HepG2 (cell line): Measurements from ENCODE around the gene CACHD1. TPM values are rescaled to one million over a fixed set of nuclear protein-coding genes. Genes with fewer than 3 reads are reported as not detected.

Experiments used
- ATAC-seq: fragments of 200-7000 bp; cut with Tn5 transposase; 3 replicates; pipeline ENCODE4 v1.9.1; 2020; ENCODE audit warnings: mild to moderate bottlenecking, moderate library complexity
- BruUV-seq: library from RNA; stranded (reverse); fragments of 400-500 nt; replicated peaks from 2 replicates; lab custom pipeline; 2021; lab: Mats Ljungman, UMichigan
- CTCF ChIA-PET: fragments of 300-600 bp; formaldehyde crosslinking; extraction: SDS; loops from one replicate; lab custom pipeline; 2021; ENCODE audit warnings: low total read pairs, inconsistent platforms, low intra/inter-chr PET ratio; lab: Yijun Ruan, JAX
- POLR2A ChIA-PET: fragments of 350-600 bp; sonication (Branson Sonifier 250); formaldehyde crosslinking; loops from one replicate; lab custom pipeline; 2020; ENCODE audit warnings: antibody characterized with exemption, inconsistent platforms; lab: Yijun Ruan, JAX
- DNase-seq: peaks from one replicate; pipeline ENCODE4 v3.0.0-alpha.2; 2015; ENCODE audit warnings: low spot score
- FAIRE-seq: peaks from 3 replicates; lab custom pipeline; 2011; peaks lifted over from hg19 to GRCh38; lab: Jason Lieb, UNC
- H2AFZ ChIP-seq: one replicate; pipeline ENCODE4 v1.6.1; 2011; ENCODE audit warnings: low read length, inconsistent platforms
- H3K27ac ChIP-seq: fragments of 300-600 bp; 3 replicates; pipeline ENCODE4 v1.8.0; 2011; ENCODE audit warnings: mixed run types, mild to moderate bottlenecking, mixed read lengths, low read length, inconsistent platforms; ENCODE audit not compliant: insufficient read depth; ENCODE audit errors: extremely low read length
- H3K27me3 ChIP-seq, 2 experiments: fragments of 200-600 bp in 1 of 2; 2 replicates in 1 of 2; 3 replicates in 1 of 2; pipeline versions ENCODE4 v1.6.0 to v1.8.0; 2011; ENCODE audit warnings: low read length in 2 of 2, mild to moderate bottlenecking in 2 of 2, moderate library complexity in 2 of 2, inconsistent platforms in 1 of 2; ENCODE audit not compliant: insufficient read depth in 2 of 2, control insufficient read depth in 1 of 2
- H3K36me3 ChIP-seq, 2 experiments: fragments of 200-600 bp in 1 of 2; replicated peaks in 1 of 2; 2 replicates in 1 of 2; 3 replicates in 1 of 2; pipeline versions ENCODE4 v1.5.1 to v1.8.0; 2011; ENCODE audit warnings: low read length in 2 of 2, inconsistent platforms in 1 of 2; ENCODE audit not compliant: insufficient read depth in 2 of 2, control insufficient read depth in 1 of 2
- H3K4me1 ChIP-seq: 2 replicates; pipeline ENCODE4 v1.5.1; 2012; ENCODE audit warnings: low read length, inconsistent platforms; ENCODE audit not compliant: insufficient read depth
- H3K4me2 ChIP-seq: 2 replicates; pipeline ENCODE4 v1.6.0; 2011; ENCODE audit warnings: low read depth, low read length, inconsistent platforms
- H3K4me3 ChIP-seq, 3 experiments: fragments of 200-600 bp in 1 of 3; sonication (generic), shearing (Covaris generic) in 1 of 3; replicated peaks in 1 of 3; 2 replicates each; pipeline ENCODE4 v1.5.1; 2011 to 2016; ENCODE audit warnings: low read length in 3 of 3, inconsistent platforms in 2 of 3, low read depth in 2 of 3, mild to moderate bottlenecking in 2 of 3, control low read depth in 1 of 3, mixed read lengths in 1 of 3; ENCODE audit not compliant: insufficient read depth in 1 of 3
- H3K79me2 ChIP-seq: one replicate; pipeline ENCODE4 v1.6.1; 2011; ENCODE audit warnings: low read length, inconsistent platforms; ENCODE audit not compliant: insufficient read depth
- H3K9ac ChIP-seq: 2 replicates; pipeline ENCODE4 v1.6.0; 2011; ENCODE audit warnings: mild to moderate bottlenecking, low read depth, low read length, inconsistent platforms; ENCODE audit not compliant: insufficient read depth
- H3K9me3 ChIP-seq: 2 replicates; pipeline ENCODE4 v1.5.1; 2012; ENCODE audit warnings: mild to moderate bottlenecking, low read length
- H4K20me1 ChIP-seq: 2 replicates; pipeline ENCODE4 v1.6.0; 2011; ENCODE audit warnings: inconsistent platforms, mild to moderate bottlenecking, low read length, moderate library complexity; ENCODE audit not compliant: insufficient read depth
- CREM ChIP-seq, 2 experiments: sonication (generic) in 1 of 2; formaldehyde crosslinking in 1 of 2; IDR thresholded peaks; 2 replicates each; pipeline versions ENCODE4 v1.4.0 to v1.6.1; 2016 to 2020; ENCODE audit warnings: antibody characterized with exemption in 1 of 2, mild to moderate bottlenecking in 1 of 2, missing genetic modification reagents in 1 of 2
- EZH2 ChIP-seq: conservative IDR thresholded peaks from 2 replicates; pipeline ENCODE4 v1.6.1; 2012; ENCODE audit warnings: mild to moderate bottlenecking, low read depth, low read length, moderate library complexity
- FIP1L1 ChIP-seq: fragments of 200-400 bp; formaldehyde crosslinking; IDR thresholded peaks from 2 replicates; pipeline ENCODE4 v1.6.1; 2018; ENCODE audit warnings: low read depth, mild to moderate bottlenecking, low read length, moderate library complexity, borderline replicate concordance; ENCODE audit not compliant: insufficient read depth
- FOXK1 ChIP-seq: sonication (generic); formaldehyde crosslinking; IDR thresholded peaks from 2 replicates; pipeline ENCODE4 v1.4.0; 2020; ENCODE audit warnings: low read depth, missing genetic modification reagents, borderline replicate concordance
- SYNCRIP ChIP-seq: fragments of 200-400 bp; formaldehyde crosslinking; IDR thresholded peaks from 2 replicates; pipeline ENCODE4 v1.6.1; 2018; ENCODE audit warnings: mild to moderate bottlenecking, low read depth, low read length; ENCODE audit not compliant: insufficient read depth
- ZFP36L1 ChIP-seq: sonication (generic); formaldehyde crosslinking; IDR thresholded peaks from 2 replicates; pipeline ENCODE4 v1.8.0; 2022; ENCODE audit warnings: mild to moderate bottlenecking, missing genetic modification reagents, moderate library complexity
- ZNF20 ChIP-seq: sonication (generic); formaldehyde crosslinking; IDR thresholded peaks from 2 replicates; pipeline ENCODE4 v1.4.0; 2020; ENCODE audit warnings: mild to moderate bottlenecking, moderate library complexity, missing genetic modification reagents
- ZNF251 ChIP-seq: sonication (generic); formaldehyde crosslinking; IDR thresholded peaks from 2 replicates; pipeline ENCODE4 v1.9.0; 2021; ENCODE audit warnings: mild to moderate bottlenecking, missing genetic modification reagents
- ZNF274 ChIP-seq: sonication (generic); formaldehyde crosslinking; IDR thresholded peaks from 2 replicates; pipeline ENCODE4 v1.5.1; 2020; ENCODE audit warnings: mild to moderate bottlenecking, missing genetic modification reagents
- ZNF749 ChIP-seq: sonication (generic); formaldehyde crosslinking; IDR thresholded peaks from 2 replicates; pipeline ENCODE4 v1.8.0; 2022; ENCODE audit warnings: mild to moderate bottlenecking, missing genetic modification reagents, moderate library complexity, borderline replicate concordance
- ZNF790 ChIP-seq: sonication (generic); formaldehyde crosslinking; IDR thresholded peaks from 2 replicates; pipeline ENCODE4 v1.8.0; 2022; ENCODE audit warnings: missing genetic modification reagents, mild to moderate bottlenecking, borderline replicate concordance
- WGBS: methylation state at CpG from one replicate; pipeline ENCODE4 v1.1.6; 2017; ENCODE audit warnings: low lambda C conversion rate; 5-methylcytosine and 5-hydroxymethylcytosine counted together
- in situ Hi-C: cut with HindIII; loops from 2 replicates; pipeline ENCODE4 v1.10.0; 2017; ENCODE audit warnings: low pct_unique_long_range_greater_than_20kb; ENCODE audit not compliant: extremely low pct_ligation_motif_present
- intact Hi-C: fragments of 100-400 bp; cut with micrococcal nuclease; formaldehyde crosslinking; loops from one replicate; pipeline ENCODE4 v1.10.0; 2022; ENCODE audit not compliant: unreplicated experiment
- polyA plus RNA-seq, 8 experiments: library from polyadenylated mRNA; depleted of rRNA in 3 of 8; stranded (reverse) in 7 of 8; unstranded in 1 of 8; fragments of >200 nt; fragmentation: Illumina TruSeq in 4 of 8; extraction: Trizol in 4 of 8; gene quantifications; 2 replicates each; pipeline versions ENCODE4 v1.2.1 to v1.2.3, GENCODE V29; 2011 to 2016; ENCODE audit warnings: low read depth in 4 of 8, missing spikeins in 1 of 8, mixed read lengths in 1 of 8; ENCODE audit not compliant: insufficient read depth in 1 of 8
- total RNA-seq, 5 experiments: library from RNA; depleted of rRNA; stranded (reverse); fragments of >200 nt; fragmentation: Illumina TruSeq; extraction: Trizol; gene quantifications; 2 replicates each; pipeline ENCODE4 v1.2.3, GENCODE V29; 2016; ENCODE audit warnings: low read depth in 1 of 5
- TF ChIP-seq, protein P1 (sequence below): sonication (generic); formaldehyde crosslinking; IDR thresholded peaks from 2 replicates; pipeline ENCODE4 v1.5.0; 2020; ENCODE audit warnings: mild to moderate bottlenecking, missing genetic modification reagents
- TF ChIP-seq, protein P2 (sequence below): IDR thresholded peaks from 2 replicates; pipeline ENCODE4 v1.6.1; 2012; ENCODE audit warnings: low read depth, low read length, improper control_type of control experiment
- TF ChIP-seq, protein P3 (sequence below): sonication (generic); formaldehyde crosslinking; IDR thresholded peaks from 2 replicates; pipeline ENCODE4 v1.8.0; 2022; ENCODE audit warnings: mild to moderate bottlenecking, missing genetic modification reagents, moderate library complexity

Gene CACHD1
- total and polyA plus RNA-seq, 2 of the 13 experiments (the other 11 are each of a cell fraction or from before 2014, with no cell fraction given): 0.11 TPM; not detected in 1

DNA sequence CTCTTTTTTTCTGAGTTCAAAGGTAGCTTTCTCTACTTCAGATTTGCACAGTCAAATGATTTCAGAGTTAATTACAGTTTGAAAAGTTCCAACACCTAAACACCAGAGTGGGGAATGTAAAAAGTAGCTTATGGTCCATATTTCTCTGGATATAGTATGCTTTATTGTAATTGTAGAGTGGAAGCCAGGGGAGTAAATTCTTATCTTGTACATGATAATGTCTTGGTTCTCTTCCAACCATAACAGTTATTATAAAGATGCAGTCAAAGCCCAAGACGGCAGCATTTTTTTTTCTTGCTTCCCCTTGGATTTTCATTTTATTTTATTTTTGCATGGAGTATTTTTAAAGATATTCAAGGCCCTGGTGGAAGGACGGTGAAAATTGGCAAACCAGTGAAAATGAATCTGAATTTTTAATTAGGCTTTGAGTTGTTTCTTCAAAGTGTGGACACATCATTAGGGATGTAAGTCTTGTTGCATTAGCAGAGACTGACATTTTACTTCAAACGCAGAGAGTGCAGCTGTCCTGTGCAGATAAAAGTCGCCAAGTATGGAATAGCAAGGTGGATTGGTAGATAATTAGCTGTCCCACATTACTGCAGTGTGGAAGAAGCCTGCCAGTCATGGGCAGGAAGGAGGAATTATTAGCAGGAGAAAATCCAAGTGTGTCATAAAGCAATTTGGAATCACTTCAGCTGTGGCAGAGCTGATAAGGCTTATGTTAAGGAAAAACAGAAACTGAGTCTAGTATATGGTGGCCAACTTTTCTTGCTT lies 11.3 kb downstream of the CACHD1 start:
- no peaks in the 10 kb centered on the region for H3K4me1 ChIP-seq

DNA sequence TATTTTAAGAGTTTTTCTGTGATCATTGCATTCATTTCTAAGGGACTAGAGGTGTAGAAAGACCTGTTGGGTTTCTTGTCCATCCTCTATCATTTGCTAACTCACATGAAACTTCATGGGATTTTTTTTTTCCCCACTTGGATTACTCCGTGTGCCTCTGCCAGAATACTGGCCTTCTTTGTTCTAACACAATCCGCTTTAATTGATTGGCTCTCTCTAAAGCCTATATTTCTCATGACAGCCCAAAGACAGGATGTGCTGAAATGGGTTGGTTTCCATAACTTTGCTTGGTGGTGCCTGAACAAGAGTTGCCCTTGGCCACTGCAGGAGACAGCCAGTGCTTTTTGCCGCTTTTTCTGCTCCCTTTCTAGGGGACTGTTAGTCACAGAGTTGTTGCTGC lies 12.2 kb downstream of the CACHD1 start:
- DNase-seq: no peak
- H3K27ac ChIP-seq: no peak overlapping the region
- CTCF ChIA-PET: no interaction called here

More for the DNA sequence above, 11.3 kb downstream of the CACHD1 start:
- CTCF ChIA-PET: no interaction called here
- BruUV-seq: no TSS peak
- no peak for DNase-seq
- in situ Hi-C loops: no loop called here
- no peaks in the 10 kb centered on the region for H3K79me2 ChIP-seq
- H3K27me3 ChIP-seq: no peaks in the 10 kb centered on the region
- no peaks in the 10 kb centered on the region for H3K9me3 ChIP-seq
- H3K9ac ChIP-seq: no peak overlapping the region
- 40% methylated on average over 4 of the region's 4 CpGs for WGBS
- no peak overlapping the region for H3K4me2 ChIP-seq
- FAIRE-seq: no peak
- H4K20me1 ChIP-seq: no peaks in the 10 kb centered on the region
- H3K36me3 ChIP-seq: no peaks in the 10 kb centered on the region
- no peak overlapping the region for H3K4me3 ChIP-seq
- intact Hi-C loops: no loop called here
- POLR2A ChIA-PET: no interaction called here
- ATAC-seq: no peak
- TF ChIP-seq FOXK1 (CRISPR knock-in tag): no peak
- no peak for TF ChIP-seq ZNF20 (CRISPR knock-in tag)
- no peak for TF ChIP-seq ZNF274 (CRISPR knock-in tag)
- H2AFZ ChIP-seq: no peak overlapping the region
- H3K27ac ChIP-seq: no peak overlapping the region

More for the DNA sequence above, 12.2 kb downstream of the CACHD1 start:
- H3K27me3 ChIP-seq: no peaks in the 10 kb centered on the region
- in situ Hi-C loops: no loop called here
- WGBS: 3% methylated on average over 3 of the region's 3 CpGs
- no peak for TF ChIP-seq SYNCRIP
- TF ChIP-seq, protein P1, sequence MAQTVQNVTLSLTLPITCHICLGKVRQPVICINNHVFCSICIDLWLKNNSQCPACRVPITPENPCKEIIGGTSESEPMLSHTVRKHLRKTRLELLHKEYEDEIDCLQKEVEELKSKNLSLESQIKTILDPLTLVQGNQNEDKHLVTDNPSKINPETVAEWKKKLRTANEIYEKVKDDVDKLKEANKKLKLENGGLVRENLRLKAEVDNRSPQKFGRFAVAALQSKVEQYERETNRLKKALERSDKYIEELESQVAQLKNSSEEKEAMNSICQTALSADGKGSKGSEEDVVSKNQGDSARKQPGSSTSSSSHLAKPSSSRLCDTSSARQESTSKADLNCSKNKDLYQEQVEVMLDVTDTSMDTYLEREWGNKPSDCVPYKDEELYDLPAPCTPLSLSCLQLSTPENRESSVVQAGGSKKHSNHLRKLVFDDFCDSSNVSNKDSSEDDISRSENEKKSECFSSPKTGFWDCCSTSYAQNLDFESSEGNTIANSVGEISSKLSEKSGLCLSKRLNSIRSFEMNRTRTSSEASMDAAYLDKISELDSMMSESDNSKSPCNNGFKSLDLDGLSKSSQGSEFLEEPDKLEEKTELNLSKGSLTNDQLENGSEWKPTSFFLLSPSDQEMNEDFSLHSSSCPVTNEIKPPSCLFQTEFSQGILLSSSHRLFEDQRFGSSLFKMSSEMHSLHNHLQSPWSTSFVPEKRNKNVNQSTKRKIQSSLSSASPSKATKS: no peak
- TF ChIP-seq ZNF790 (CRISPR knock-in tag): no peak
- no peak for TF ChIP-seq CREM (IDR thresholded peaks at IDR 0.05)
- no peak for TF ChIP-seq CREM (CRISPR knock-in tag; IDR thresholded peaks at IDR 0.05)
- no peak for TF ChIP-seq ZNF251 (CRISPR knock-in tag)
- no peak for TF ChIP-seq FIP1L1
- TF ChIP-seq, protein P2, sequence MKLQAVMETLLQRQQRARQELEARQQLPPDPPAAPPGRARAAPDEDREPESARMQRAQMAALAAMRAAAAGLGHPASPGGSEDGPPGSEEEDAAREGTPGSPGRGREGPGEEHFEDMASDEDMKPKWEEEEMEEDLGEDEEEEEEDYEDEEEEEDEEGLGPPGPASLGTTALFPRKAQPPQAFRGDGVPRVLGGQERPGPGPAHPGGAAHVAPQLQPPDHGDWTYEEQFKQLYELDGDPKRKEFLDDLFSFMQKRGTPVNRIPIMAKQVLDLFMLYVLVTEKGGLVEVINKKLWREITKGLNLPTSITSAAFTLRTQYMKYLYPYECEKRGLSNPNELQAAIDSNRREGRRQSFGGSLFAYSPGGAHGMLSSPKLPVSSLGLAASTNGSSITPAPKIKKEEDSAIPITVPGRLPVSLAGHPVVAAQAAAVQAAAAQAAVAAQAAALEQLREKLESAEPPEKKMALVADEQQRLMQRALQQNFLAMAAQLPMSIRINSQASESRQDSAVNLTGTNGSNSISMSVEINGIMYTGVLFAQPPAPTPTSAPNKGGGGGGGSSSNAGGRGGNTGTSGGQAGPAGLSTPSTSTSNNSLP: no peak
- no peak for TF ChIP-seq ZFP36L1 (CRISPR knock-in tag)
- no peak for TF ChIP-seq ZNF749 (CRISPR knock-in tag)
- no peak for TF ChIP-seq EZH2
- TF ChIP-seq, protein P3, sequence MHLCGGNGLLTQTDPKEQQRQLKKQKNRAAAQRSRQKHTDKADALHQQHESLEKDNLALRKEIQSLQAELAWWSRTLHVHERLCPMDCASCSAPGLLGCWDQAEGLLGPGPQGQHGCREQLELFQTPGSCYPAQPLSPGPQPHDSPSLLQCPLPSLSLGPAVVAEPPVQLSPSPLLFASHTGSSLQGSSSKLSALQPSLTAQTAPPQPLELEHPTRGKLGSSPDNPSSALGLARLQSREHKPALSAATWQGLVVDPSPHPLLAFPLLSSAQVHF (CRISPR knock-in tag): no peak
- TF ChIP-seq, all 625 proteins: peak for 0
- no TSS peak for BruUV-seq
- H3K9me3 ChIP-seq: no peaks in the 10 kb centered on the region
- no peaks in the 10 kb centered on the region for H3K79me2 ChIP-seq
- no peaks in the 10 kb centered on the region for H4K20me1 ChIP-seq
- no peak for FAIRE-seq
- H3K4me2 ChIP-seq: no peak overlapping the region
- H3K36me3 ChIP-seq: no peaks in the 10 kb centered on the region
- no peak overlapping the region for H3K9ac ChIP-seq
- POLR2A ChIA-PET: no interaction called here
- H2AFZ ChIP-seq: no peak overlapping the region
- no peak overlapping the region for H3K4me3 ChIP-seq
- intact Hi-C loops: no loop called here
- no peaks in the 10 kb centered on the region for H3K4me1 ChIP-seq
- ATAC-seq: no peak
